Panc1 (cell line): ENCODE measurements around the gene EIF2S3. TPM values are rescaled to one million over a fixed set of nuclear protein-coding genes. Genes with fewer than 3 reads are reported as not detected.

ENCODE experiments used
- ATAC-seq: fragments of 200-7000 bp; cut with Tn5 transposase; 2 replicates; pipeline ENCODE4 v1.9.1; 2020; ENCODE audit warnings: mild to moderate bottlenecking, moderate library complexity
- BruUV-seq: library from RNA; stranded (reverse); fragments of 400-500 nt; replicated peaks from 2 replicates; lab custom pipeline; 2021; lab: Mats Ljungman, UMichigan
- CTCF ChIA-PET: fragments of 300-600 bp; sonication (Branson Sonifier 250); formaldehyde crosslinking; loops from one replicate; lab custom pipeline; 2022; ENCODE audit warnings: antibody characterized with exemption; lab: Charles Lee
- POLR2A ChIA-PET: fragments of 300-600 bp; sonication (Branson Sonifier 250); formaldehyde crosslinking; loops from one replicate; lab custom pipeline; 2022; ENCODE audit warnings: antibody characterized with exemption; lab: Charles Lee
- DNase-seq: peaks from one replicate; pipeline ENCODE4 v3.0.0-alpha.2; 2010; ENCODE audit warnings: low read depth, low spot score
- H3K27ac ChIP-seq: 2 replicates; pipeline ENCODE4 v1.5.1; 2011; ENCODE audit warnings: mild to moderate bottlenecking, low read length, inconsistent platforms
- H3K27me3 ChIP-seq: fragments of 200-500 bp; sonication (Bioruptor generic); 2 replicates; pipeline ENCODE4 v1.6.0; 2014; ENCODE audit warnings: low read length, inconsistent platforms; ENCODE audit not compliant: control insufficient read depth, insufficient read depth
- H3K36me3 ChIP-seq: fragments of 200-500 bp; sonication (Bioruptor generic); 2 replicates; pipeline ENCODE4 v1.5.1; 2014; ENCODE audit warnings: inconsistent platforms, mild to moderate bottlenecking, low read length, moderate library complexity; ENCODE audit not compliant: control insufficient read depth, insufficient read depth
- H3K4me1 ChIP-seq: 2 replicates; pipeline ENCODE4 v1.5.1; 2011; ENCODE audit warnings: inconsistent platforms, mild to moderate bottlenecking, low read length, moderate library complexity; ENCODE audit not compliant: control insufficient read depth, insufficient read depth
- H3K4me3 ChIP-seq, 2 experiments: 2 replicates each; pipeline ENCODE4 v1.5.1; 2011 to 2012; ENCODE audit warnings: low read depth in 2 of 2, low read length in 2 of 2, mild to moderate bottlenecking in 2 of 2, inconsistent platforms in 1 of 2, moderate library complexity in 1 of 2
- H3K9me3 ChIP-seq: fragments of 200-500 bp; sonication (Bioruptor generic); 2 replicates; pipeline ENCODE4 v1.5.1; 2014; ENCODE audit warnings: low read depth, mild to moderate bottlenecking, inconsistent platforms, low read length, moderate library complexity; ENCODE audit not compliant: control insufficient read depth, insufficient read depth
- CTCF ChIP-seq: fragments of 450-650 bp; IDR thresholded peaks from 2 replicates; pipeline ENCODE4 v1.5.1; 2017; ENCODE audit warnings: mild to moderate bottlenecking
- POLR2AphosphoS5 ChIP-seq: IDR thresholded peaks from 2 replicates; pipeline ENCODE4 v1.6.1; 2012; ENCODE audit warnings: mild to moderate bottlenecking, low read depth, low read length, moderate library complexity
- REST ChIP-seq, 2 experiments: IDR thresholded peaks; 2 replicates each; pipeline ENCODE4 v1.6.1; 2011 to 2012; ENCODE audit warnings: low read depth in 2 of 2, control low read depth in 1 of 2, low read length in 1 of 2, mild to moderate bottlenecking in 1 of 2, moderate library complexity in 1 of 2; ENCODE audit not compliant: insufficient read depth in 1 of 2
- SIN3A ChIP-seq: IDR thresholded peaks from 2 replicates; pipeline ENCODE4 v1.6.1; 2012; ENCODE audit warnings: low read depth, mild to moderate bottlenecking, low read length, moderate library complexity, borderline replicate concordance; ENCODE audit not compliant: insufficient read depth
- TCF7L2 ChIP-seq: IDR thresholded peaks from 2 replicates; pipeline ENCODE4 v1.6.1; 2011; ENCODE audit warnings: mild to moderate bottlenecking, low read depth, low read length, inconsistent platforms
- in situ Hi-C: cut with HindIII; loops from 2 replicates; pipeline ENCODE4 v1.10.0; 2016; ENCODE audit warnings: low sequenced_read_pairs, low pct_unique_long_range_greater_than_20kb
- intact Hi-C: fragments of 100-400 bp; cut with micrococcal nuclease; formaldehyde crosslinking; loops from one replicate; pipeline ENCODE4 v1.10.0; 2022; ENCODE audit not compliant: unreplicated experiment
- total RNA-seq: library from RNA; stranded (reverse); gene quantifications from one replicate; pipeline ENCODE4 v1.2.1, GENCODE V29; 2021; ENCODE audit not compliant: unreplicated experiment

The EIF2S3 gene
- total RNA-seq, 1 experiment from 2014 or later: 154 TPM

GRCh38 chrX:24125028-24125612, 70.4 kb downstream of the EIF2S3 start:
- intact Hi-C loops: no loop called here
- CTCF ChIA-PET: no interaction called here
- TF ChIP-seq POLR2AphosphoS5 (no peak), CTCF (no peak), SIN3A (no peak), REST (IDR thresholded peaks at IDR 0.05; ENCODE audit: insufficient read depth in 1 of 2, low read depth in 2 of 2, low read length in 1 of 2) (no peak), TCF7L2 (no peak)
- POLR2A ChIA-PET: no interaction called here
- no peaks in the 10 kb centered on the region for H3K27me3 ChIP-seq
- no peaks in the 10 kb centered on the region for H3K9me3 ChIP-seq
- H3K4me1 ChIP-seq: peaks cover 11% of the 10 kb centered on the region
- DNase-seq: no peak
- no peaks in the 10 kb centered on the region for H3K36me3 ChIP-seq
- H3K27ac ChIP-seq: peak overlapping the region; percentile 80
- 0 out of 4 replicates have a peak overlapping the region, but pooled peaks of 1 of the 2 experiments have one; percentile 8 for H3K4me3 ChIP-seq
- BruUV-seq: no TSS peak
- in situ Hi-C loops: no loop called here
- ATAC-seq: peak; percentile 85

Other genes with a start within 250 kb of the EIF2S3 start
- 36.8 TPM for gene APOO, start 147.0 kb upstream of the EIF2S3 start, total RNA-seq
- gene CXorf58, start 146.9 kb upstream of the EIF2S3 start, total RNA-seq: 0.41 TPM
- 9.6 TPM for gene KLHL15, start 27.8 kb upstream of the EIF2S3 start, total RNA-seq
- 38.7 TPM for gene ZFX, start 94.8 kb downstream of the EIF2S3 start, total RNA-seq